KG1 (cell line): ENCODE measurements around the gene PRKAB1.
"Not testable (repeated sequence)": the region's sequence is repeated elsewhere in the genome, so short reads cannot be mapped to it uniquely, and the experiment has no call there.

Source experiments
- DNase-seq: peaks from one replicate; lab custom pipeline; 2025; lab: John Stamatoyannopoulos, UW

Gene PRKAB1

GRCh38 chr12:119684711-119685369 lies 16.9 kb downstream of the PRKAB1 start:
- DNase-seq: no peak

DNA sequence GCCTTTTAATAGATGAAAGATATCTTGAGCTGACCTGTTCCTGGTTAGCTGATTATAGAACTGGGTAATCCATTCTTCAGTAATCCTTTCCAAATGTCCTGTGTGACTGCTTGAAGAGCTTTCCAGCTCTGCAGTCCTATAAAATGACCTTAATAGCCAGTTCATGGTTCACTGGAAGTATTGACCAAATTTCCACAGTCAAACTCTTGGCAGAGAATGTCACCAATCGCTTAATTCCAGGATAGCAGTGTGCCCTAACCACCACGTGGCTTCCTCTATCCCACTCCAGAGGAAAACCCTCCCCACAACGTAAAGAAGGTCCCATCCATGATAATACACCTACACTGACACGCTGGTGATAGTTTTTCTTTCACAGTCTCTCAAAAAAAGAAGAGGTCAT lies 17.4 kb downstream of the PRKAB1 start:
- no peak for DNase-seq

GRCh38 chr12:119686355-119686754 lies 18.4 kb downstream of the PRKAB1 start:
- DNase-seq: no peak

DNA sequence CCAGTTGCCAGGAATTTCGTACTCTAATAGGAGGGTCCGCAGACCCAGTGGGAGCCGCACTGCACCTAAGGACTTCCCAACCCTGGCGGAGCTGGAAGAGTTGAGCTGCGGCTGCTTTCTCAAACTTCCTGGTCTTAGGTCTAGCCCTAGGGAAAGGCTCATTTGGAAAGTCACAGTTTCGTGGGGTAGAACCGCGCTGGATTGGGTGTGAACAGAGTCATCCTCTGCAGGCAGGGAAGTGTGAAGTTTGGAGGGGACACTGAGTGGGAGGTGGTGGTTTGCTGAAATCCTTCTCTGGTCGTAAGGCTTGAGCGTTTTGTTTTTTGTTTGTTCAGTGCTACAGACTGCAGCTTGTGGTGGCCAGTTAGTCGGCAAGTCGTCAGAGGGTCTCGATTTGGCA lies 18.8 kb downstream of the PRKAB1 start:
- no peak for DNase-seq

DNA sequence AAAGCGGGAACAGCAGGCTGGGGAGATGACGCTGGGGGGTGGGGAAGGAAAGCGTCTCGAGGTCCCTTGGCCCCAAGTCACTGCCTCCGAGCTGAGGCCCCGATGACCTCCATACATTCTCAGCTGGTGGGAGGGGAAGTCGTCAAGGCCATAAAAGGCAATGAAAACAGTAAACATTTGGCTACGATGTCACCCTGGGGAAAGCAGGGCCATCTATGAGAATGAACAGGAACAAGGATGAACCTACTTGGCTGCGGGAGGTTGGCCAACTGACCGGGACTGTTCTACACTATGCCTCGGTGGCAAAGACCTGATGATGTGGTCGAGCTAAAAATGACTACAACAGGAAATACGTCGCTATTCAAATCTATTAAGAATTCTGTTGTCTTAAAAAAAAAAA lies 19.5 kb downstream of the PRKAB1 start:
- DNase-seq: no peak

DNA sequence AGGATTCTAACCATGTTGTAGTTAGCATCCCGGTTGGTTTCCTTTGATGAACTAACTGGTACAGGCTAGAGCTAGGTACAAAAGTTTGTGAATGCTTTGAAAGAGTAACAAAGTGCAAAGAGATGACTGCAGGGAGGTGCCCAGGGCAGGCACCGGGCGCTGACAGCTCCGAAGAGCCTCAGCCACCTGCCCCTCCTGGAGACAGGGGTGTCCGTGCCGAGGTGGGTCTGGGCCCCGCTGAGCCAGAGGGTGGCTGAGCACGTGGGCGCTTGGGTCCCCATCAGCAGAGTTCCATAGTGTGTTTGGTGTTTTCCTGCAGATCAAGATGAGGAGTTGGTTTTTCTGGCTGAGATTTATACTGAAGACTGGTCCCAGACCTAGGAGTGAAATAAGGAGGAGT lies 19.9 kb downstream of the PRKAB1 start:
- no peak for DNase-seq

DNA sequence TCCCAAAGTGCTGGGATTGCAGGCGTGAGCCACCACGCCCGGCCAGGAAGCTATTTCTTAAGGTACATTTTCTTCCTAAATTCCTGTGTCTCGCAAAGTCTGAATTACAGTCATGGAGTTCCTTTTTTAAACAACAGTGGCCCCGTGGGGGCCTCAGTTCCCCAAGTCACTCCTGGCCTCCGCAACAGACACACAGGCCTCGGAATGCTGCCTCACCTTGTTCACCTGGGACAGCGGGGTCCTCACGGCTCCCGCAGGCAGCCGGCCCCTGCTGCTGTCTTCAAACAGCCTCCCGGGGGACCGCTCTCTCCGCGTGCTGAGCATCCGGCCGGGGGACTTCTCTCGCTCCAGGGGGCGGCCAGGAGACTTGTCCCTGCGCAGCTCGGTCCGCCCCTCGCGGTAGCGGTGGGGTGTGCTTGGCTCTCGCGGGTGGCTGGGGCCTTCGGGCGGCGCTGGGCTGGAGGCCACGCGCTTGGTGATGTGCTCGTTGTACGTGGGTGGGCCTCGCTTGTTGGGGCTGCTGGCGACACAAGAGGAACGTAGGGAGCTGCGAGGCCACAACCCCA lies 22.1 kb downstream of the PRKAB1 start:
- no peak for DNase-seq

DNA sequence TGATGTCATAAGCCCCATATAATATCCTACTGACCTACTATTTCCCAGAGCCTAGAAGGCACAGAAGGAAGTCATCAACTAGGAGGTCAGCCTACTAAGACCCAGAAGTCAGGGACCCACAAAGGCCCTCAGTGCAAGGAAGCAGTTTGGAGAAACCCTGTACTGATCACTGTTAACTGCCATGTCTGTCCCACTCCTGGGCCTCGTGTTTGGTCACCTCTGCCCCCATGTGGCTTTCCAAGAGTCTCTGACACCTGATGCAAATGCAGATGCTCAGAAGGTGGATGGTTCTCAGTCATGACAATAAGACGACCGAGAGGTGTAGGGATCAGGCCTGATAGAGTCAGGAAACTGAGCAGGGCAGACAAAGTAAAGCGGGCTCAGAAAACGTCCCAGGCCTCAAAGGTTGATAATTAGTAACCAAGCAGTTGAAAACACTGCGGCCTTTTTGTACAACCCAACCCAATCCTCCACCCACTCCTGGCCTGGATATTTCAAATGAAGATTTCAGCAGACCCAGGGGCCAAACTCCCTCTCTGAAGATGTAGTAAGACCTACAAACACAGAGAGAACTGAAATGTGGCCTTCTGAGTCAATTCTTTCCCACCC lies 23.4 kb downstream of the PRKAB1 start:
- no peak for DNase-seq

DNA sequence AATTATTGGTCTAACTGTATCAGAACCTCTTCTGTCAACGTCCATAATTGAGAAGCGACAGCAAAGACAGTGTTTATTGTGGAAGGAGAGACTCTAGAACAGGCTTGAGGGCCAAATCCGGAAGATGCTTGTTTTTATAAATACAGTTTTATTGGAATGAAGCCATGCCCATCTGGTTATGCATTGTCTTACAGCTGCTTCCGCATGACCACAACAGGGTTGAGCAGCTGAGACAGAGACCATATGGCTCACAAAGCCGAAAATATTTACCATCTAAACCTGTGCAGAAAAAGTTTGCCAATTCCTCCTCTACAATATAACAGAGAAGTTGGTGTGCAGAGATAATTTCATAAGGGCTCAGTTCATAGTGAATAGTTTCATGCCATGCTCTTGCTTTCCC lies 24.5 kb downstream of the PRKAB1 start:
- DNase-seq: no peak

GRCh38 chr12:119692997-119693396 lies 25.1 kb downstream of the PRKAB1 start:
- no peak for DNase-seq

- DNase-seq: no peak
These were observed 25.6 kb downstream of the PRKAB1 start for GRCh38 chr12:119693511-119693910.

- no peak for DNase-seq
These were observed 26.2 kb downstream of the PRKAB1 start for GRCh38 chr12:119694111-119694510.

DNA sequence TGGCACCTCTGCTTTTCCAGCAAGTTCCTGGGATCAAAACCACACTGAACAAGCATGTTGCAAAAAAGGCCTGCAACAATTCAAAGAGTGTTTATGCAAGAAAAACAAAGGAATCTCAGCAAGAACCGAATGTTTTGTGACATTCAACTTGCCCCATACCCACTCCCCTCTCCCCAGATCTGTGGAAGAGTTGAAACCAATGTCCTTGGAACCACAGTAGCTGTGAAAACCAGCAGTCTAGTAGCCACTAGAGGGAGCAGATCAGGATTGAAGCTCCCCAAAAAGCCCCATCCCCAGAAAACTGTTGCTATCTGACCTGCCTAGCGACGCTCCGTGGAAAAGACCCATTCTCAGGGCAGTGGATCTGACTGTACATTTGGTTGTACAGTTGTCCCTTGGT lies 27.1 kb downstream of the PRKAB1 start:
- no peak for DNase-seq

DNA sequence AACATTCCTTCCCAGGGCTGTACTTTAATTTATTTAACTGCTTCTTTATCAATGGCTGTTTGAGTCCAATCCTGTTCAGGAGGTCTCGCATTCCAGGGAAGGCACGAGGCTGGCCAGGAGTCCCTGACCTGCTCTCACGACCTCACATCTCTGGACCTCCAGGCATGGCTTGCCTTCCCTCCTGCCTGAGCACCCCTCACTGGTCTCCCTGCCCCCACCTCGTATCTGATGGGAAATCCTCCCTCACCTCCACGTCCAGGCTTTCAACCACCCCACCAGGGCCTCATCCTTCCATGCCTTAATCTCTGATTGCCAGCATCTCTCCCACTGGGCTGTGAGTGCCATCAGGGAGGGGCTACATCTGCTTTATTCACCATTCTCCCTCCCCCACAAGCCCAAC lies 29.0 kb downstream of the PRKAB1 start:
- no peak for DNase-seq

GRCh38 chr12:119699199-119699760 lies 31.3 kb downstream of the PRKAB1 start:
- no peak for DNase-seq

DNA sequence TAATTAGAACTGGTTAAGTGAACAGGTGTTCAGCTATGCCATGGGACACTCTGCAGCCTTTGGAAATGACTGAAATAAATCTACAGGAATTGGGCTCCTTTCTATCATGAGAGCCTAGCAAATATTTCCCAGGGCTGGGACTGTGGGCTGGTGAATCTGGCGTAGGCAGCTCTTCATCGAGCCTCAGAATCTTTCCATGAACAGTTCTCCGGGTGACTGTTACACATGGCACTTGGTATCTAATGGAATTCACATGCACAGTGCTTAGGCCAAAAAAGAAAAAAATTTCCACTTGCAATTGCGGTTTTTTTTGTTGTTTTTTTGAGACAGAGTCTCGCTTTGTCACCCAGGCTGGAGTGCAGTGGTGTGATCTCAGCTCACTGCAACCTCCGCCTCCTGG lies 32.1 kb downstream of the PRKAB1 start:
- DNase-seq: no peak

DNA sequence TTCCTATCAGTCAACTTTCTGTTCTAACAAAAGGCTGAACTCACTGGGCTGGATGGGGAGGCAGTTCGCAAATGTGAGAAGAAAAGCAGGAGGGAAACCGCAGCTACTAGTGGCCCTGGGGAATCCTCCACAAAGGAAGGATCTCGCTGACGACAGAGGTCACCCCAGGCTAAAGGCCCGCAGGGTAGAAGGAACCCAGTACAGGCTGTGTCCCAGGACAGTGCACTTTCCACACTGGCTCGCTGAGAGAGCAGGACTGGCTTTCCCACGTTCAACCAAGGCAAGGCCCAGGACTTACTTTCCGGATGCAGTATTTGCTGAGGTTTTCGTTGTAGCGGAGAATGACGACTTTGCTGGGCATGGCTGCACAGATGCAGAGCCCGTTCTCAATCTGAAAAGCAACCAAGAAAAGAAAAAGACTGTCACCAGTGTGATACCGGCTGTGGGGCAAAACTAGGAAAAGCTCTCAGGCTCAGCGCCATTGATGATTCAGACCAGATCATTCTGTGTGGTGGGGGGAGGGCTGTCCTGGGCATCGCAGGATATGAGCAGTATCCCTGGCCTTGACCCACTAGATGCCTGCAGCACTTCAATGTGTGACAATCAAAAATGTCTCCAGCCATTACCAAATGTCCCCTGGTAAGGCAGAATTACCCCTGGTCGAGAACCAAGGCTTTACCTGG lies 36.3 kb downstream of the PRKAB1 start:
- no peak for DNase-seq

GRCh38 chr12:119705182-119705581 lies 37.2 kb downstream of the PRKAB1 start:
- DNase-seq: no peak

GRCh38 chr12:119706427-119706826 lies 38.5 kb downstream of the PRKAB1 start:
- not testable (repeated sequence) for DNase-seq

DNA sequence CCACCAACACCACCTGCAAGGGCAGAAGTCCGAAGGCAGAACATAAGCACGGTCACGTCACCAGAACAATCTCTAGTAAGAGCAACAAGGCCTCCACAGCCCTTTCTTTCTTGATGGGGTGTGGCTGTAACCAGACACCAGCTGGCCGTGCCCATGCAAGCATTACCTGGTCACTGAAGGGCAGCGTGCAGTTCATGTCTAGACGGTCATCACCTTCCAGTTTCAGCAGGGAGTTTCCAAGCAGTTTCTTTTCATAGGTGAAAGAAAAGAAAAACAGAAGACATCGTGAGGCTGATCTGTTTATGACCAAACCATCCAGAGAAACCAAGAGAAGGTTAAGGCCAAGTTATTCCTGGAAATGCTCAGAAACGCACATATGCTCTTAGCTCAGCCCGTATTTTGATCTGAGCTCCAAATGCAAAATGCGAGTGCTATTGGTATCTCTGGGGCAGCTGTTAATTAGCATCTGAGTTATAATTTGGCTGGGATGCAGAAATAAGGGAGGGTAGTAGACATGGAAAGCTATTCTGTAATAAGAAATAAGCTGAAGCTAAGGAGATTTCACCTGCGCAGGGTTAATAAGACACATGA lies 42.5 kb downstream of the PRKAB1 start:
- no peak for DNase-seq

GRCh38 chr12:119710965-119711551 lies 43.1 kb downstream of the PRKAB1 start:
- no peak for DNase-seq

DNA sequence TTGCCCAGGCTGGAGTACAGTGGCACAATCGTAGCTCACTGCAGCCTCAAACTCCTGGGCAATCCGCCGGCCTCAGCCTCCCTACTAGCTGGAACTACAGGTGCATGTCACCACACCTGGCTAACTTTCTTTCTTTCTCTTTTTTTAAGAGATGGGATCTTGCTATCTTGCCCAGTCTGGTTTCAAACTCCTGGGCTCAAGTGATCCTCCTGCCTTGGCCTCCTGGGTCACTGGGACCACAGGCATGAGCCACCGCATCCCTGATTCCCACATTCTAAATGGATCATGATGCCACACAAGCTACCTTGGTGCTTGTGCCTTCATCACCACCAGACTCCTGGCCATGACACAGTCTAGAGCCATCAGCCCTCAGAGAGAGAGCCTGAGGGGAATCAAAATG lies 43.8 kb downstream of the PRKAB1 start:
- no peak for DNase-seq
